PC-9 (cell line): ENCODE results near the gene KIR2DL4. TPM values are rescaled to one million over a fixed set of nuclear protein-coding genes. Genes with fewer than 3 reads are reported as not detected.
"Not testable (repeated sequence)": the region's sequence is repeated elsewhere in the genome, so short reads cannot be mapped to it uniquely, and the experiment has no call there.

ENCODE experiments used
- BruUV-seq: library from RNA; stranded (reverse); fragments of 400-500 nt; replicated peaks from 2 replicates; lab custom pipeline; 2021; lab: Mats Ljungman, UMichigan
- CTCF ChIA-PET: fragments of 300-600 bp; sonication (Branson Sonifier 250); formaldehyde crosslinking; loops from one replicate; lab custom pipeline; 2022; ENCODE audit warnings: antibody characterized with exemption; lab: Charles Lee
- POLR2A ChIA-PET: fragments of 300-600 bp; sonication (Branson Sonifier 250); formaldehyde crosslinking; loops from one replicate; lab custom pipeline; 2022; ENCODE audit warnings: antibody characterized with exemption; ENCODE audit not compliant: unreplicated experiment; lab: Charles Lee
- DNase-seq, 2 experiments: peaks; one replicate each; pipeline versions ENCODE4 v3.0.0 to v3.0.0-alpha.2; 2015 to 2022; ENCODE audit warnings: mixed read lengths in 1 of 2
- H2AFZ ChIP-seq: fragments of 200-600 bp; sonication (generic); 2 replicates; pipeline ENCODE4 v1.8.1; 2017; ENCODE audit warnings: antibody characterized with exemption
- H3F3A ChIP-seq: fragments of 200-600 bp; sonication (generic); 2 replicates; pipeline ENCODE4 v1.8.1; 2017; ENCODE audit warnings: antibody characterized with exemption, mild to moderate bottlenecking, low read depth; ENCODE audit not compliant: insufficient read depth
- H3K27ac ChIP-seq: fragments of 200-600 bp; sonication (generic); 2 replicates; pipeline ENCODE4 v1.6.1; 2016; ENCODE audit warnings: mixed run types
- H3K27me3 ChIP-seq: fragments of 200-600 bp; sonication (generic); 2 replicates; pipeline ENCODE4 v1.6.1; 2016; ENCODE audit warnings: low read depth, mixed run types; ENCODE audit not compliant: insufficient read depth
- H3K36me3 ChIP-seq: fragments of 200-600 bp; sonication (generic); 2 replicates; pipeline ENCODE4 v1.6.1; 2016; ENCODE audit warnings: low read depth, mixed run types
- H3K4me1 ChIP-seq: fragments of 200-600 bp; sonication (generic); replicated peaks from 2 replicates; pipeline ENCODE4 v1.6.1; 2016; ENCODE audit warnings: mixed run types; ENCODE audit not compliant: insufficient read depth
- H3K4me2 ChIP-seq: fragments of 200-600 bp; sonication (generic); 2 replicates; pipeline ENCODE4 v1.6.1; 2017; ENCODE audit warnings: mixed run types
- H3K4me3 ChIP-seq: fragments of 200-600 bp; sonication (generic); 2 replicates; pipeline ENCODE4 v1.6.1; 2016; ENCODE audit warnings: mixed run types
- H3K79me2 ChIP-seq: fragments of 200-600 bp; sonication (generic); 2 replicates; pipeline ENCODE4 v1.6.1; 2017; ENCODE audit warnings: low read depth, mixed run types
- H3K9me2 ChIP-seq: fragments of 200-600 bp; sonication (generic); 2 replicates; pipeline ENCODE4 v1.8.1; 2017; ENCODE audit warnings: mild to moderate bottlenecking; ENCODE audit not compliant: insufficient read depth
- H3K9me3 ChIP-seq: fragments of 200-600 bp; sonication (generic); 2 replicates; pipeline ENCODE4 v1.8.1; 2016; ENCODE audit warnings: low read depth; ENCODE audit not compliant: insufficient read depth
- H4K20me1 ChIP-seq: fragments of 200-600 bp; sonication (generic); 2 replicates; pipeline ENCODE4 v1.8.1; 2017; ENCODE audit not compliant: insufficient read depth
- intact Hi-C: fragments of 100-400 bp; cut with micrococcal nuclease; formaldehyde crosslinking; loops from one replicate; pipeline ENCODE4 v1.10.0; 2022; ENCODE audit not compliant: unreplicated experiment
- total RNA-seq: library from RNA; stranded (reverse); gene quantifications from 2 replicates; pipeline ENCODE4 v1.2.3, GENCODE V29; 2021

The KIR2DL4 gene
- total RNA-seq, 1 experiment from 2014 or later: not detected

- H3K79me2 ChIP-seq, H3K36me3 ChIP-seq, H3K4me3 ChIP-seq, H3F3A ChIP-seq, H3K4me2 ChIP-seq, H4K20me1 ChIP-seq, H3K9me2 ChIP-seq, BruUV-seq, H3K9me3 ChIP-seq, CTCF ChIA-PET, H2AFZ ChIP-seq, DNase-seq, intact Hi-C loops, H3K27ac ChIP-seq, H3K4me1 ChIP-seq: not testable (repeated sequence)
- POLR2A ChIA-PET: interaction anchor here (0.6 kb wide), 1 partner anchor 1139 kb away, joined by 3 read pairs; no protein-coding TSS in a partner anchor
- H3K27me3 ChIP-seq: peaks cover 36% of the 10 kb centered on the region
These were observed 24.7 kb downstream of the KIR2DL4 start for GRCh38 chr19:54828064-54828463.

- BruUV-seq, intact Hi-C loops, H4K20me1 ChIP-seq, POLR2A ChIA-PET, H3K4me1 ChIP-seq, DNase-seq, H3K4me3 ChIP-seq, CTCF ChIA-PET, H3K4me2 ChIP-seq, H2AFZ ChIP-seq, H3K9me2 ChIP-seq, H3K36me3 ChIP-seq, H3F3A ChIP-seq, H3K79me2 ChIP-seq, H3K27ac ChIP-seq, H3K9me3 ChIP-seq: not testable (repeated sequence)
- H3K27me3 ChIP-seq: peaks cover 23% of the 10 kb centered on the region
These were observed 29.1 kb downstream of the KIR2DL4 start, which contains the start of gene KIR2DS4 for GRCh38 chr19:54832496-54832895. Gene KIR2DS4, plus strand, starts transcription at chr19:54832676.

DNA sequence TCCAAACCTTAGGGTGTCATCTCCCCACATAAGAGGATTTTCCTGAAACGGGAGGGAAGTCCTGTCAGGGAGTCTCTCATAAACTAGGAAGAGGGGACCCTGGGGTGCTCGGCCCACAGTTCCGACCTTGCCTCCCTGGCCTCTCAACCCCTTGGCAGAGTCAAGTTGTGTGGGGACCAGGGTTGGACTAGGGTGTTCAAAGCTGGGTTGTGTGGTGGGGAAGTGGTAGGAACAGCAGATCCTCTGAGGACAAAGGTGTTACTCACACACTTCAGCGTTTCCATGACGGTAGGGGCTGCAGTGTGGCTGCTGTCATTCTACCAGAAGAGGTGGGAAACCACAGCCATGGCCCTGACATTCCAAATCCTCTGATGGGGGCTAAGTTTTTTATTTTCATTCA lies 31.7 kb downstream of the KIR2DL4 start:
- BruUV-seq, CTCF ChIA-PET, intact Hi-C loops: not testable (repeated sequence)

GRCh38 chr19:54837522-54837921 lies 34.1 kb downstream of the KIR2DL4 start:
- H3K79me2 ChIP-seq, H3K36me3 ChIP-seq, H4K20me1 ChIP-seq, BruUV-seq, H3K9me3 ChIP-seq, DNase-seq, H3F3A ChIP-seq, H3K9me2 ChIP-seq, intact Hi-C loops, H3K4me3 ChIP-seq, H3K4me2 ChIP-seq, H2AFZ ChIP-seq, CTCF ChIA-PET, H3K4me1 ChIP-seq, H3K27ac ChIP-seq, POLR2A ChIA-PET: not testable (repeated sequence)
- peaks cover 18% of the 10 kb centered on the region for H3K27me3 ChIP-seq

More for the DNA sequence above, 31.7 kb downstream of the KIR2DL4 start:
- H3K79me2 ChIP-seq, H3K4me3 ChIP-seq, H3K4me2 ChIP-seq, H3K27ac ChIP-seq, H2AFZ ChIP-seq, H3K4me1 ChIP-seq, POLR2A ChIA-PET, H3K36me3 ChIP-seq, H3F3A ChIP-seq, H3K9me2 ChIP-seq, H4K20me1 ChIP-seq, DNase-seq, H3K9me3 ChIP-seq: not testable (repeated sequence)
- peaks cover 24% of the 10 kb centered on the region for H3K27me3 ChIP-seq

DNA sequence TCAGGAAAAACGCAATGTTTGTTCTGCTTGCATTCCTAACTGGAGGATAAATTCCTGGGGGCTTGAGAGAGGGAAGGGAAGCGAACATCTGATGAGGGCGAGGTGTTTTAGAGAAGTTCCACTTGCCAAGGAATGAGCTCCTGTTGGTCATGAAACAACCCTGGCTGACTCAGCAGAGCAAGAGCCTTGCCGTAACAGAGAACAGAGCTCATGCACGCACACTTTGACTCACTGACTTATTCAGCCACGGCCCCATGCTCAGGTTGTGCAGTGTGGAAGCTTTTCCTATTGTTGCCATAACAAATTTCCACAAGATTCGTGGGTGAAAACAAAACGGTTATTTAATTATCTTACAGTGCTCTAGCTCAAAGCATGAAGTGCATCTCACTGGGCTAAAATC lies 39.8 kb downstream of the KIR2DL4 start:
- H3K9me2 ChIP-seq, CTCF ChIA-PET, H3K36me3 ChIP-seq, H3K4me2 ChIP-seq, H3K79me2 ChIP-seq, H3K9me3 ChIP-seq, DNase-seq, H3K4me1 ChIP-seq, intact Hi-C loops, BruUV-seq, H3F3A ChIP-seq, H4K20me1 ChIP-seq, H3K27ac ChIP-seq, H2AFZ ChIP-seq, POLR2A ChIA-PET, H3K4me3 ChIP-seq: not testable (repeated sequence)
- peaks cover 60% of the 10 kb centered on the region for H3K27me3 ChIP-seq

GRCh38 chr19:54850061-54850640 lies 46.7 kb downstream of the KIR2DL4 start, which contains the start of gene KIR3DL2:
Gene KIR3DL2, plus strand, starts transcription at chr19:54850443. Its CDS starts 33 bp downstream, at chr19:54850476.
- H3K79me2 ChIP-seq, H3K27ac ChIP-seq, H4K20me1 ChIP-seq, H3K4me2 ChIP-seq, POLR2A ChIA-PET, H3K9me3 ChIP-seq, H2AFZ ChIP-seq, H3K9me2 ChIP-seq, CTCF ChIA-PET, DNase-seq, H3K4me1 ChIP-seq, H3F3A ChIP-seq, H3K36me3 ChIP-seq, intact Hi-C loops, H3K4me3 ChIP-seq, BruUV-seq: not testable (repeated sequence)
- peaks cover 75% of the 10 kb centered on the region for H3K27me3 ChIP-seq
